Activated naive CD4-positive, alpha-beta T cell treated with anti-CD3 and anti-CD28 coated beads, Interleukin-2, amount 10 ng/mL, durations not matched to agents 7 days and 5 days (primary cell): Measurements from ENCODE around the gene CPE.

Experiments used
- CTCF ChIA-PET: fragments of 350-600 bp; sonication (Branson Sonifier 250); formaldehyde crosslinking; loops from one replicate; lab custom pipeline; 2021; ENCODE audit warnings: antibody characterized with exemption; lab: Charles Lee
- DNase-seq: peaks from one replicate; pipeline ENCODE4 v3.0.0-alpha.2; 2020
- H3K27ac Mint-ChIP-seq: one replicate; pipeline ENCODE4 v1.8.0; 2021; ENCODE audit warnings: mild to moderate bottlenecking, moderate library complexity, mixed read lengths
- H3K27me3 Mint-ChIP-seq: one replicate; pipeline ENCODE4 v1.8.0; 2021; ENCODE audit warnings: mild to moderate bottlenecking, mixed read lengths
- H3K36me3 Mint-ChIP-seq: one replicate; pipeline ENCODE4 v1.8.0; 2021; ENCODE audit warnings: mixed read lengths
- H3K4me1 Mint-ChIP-seq: one replicate; pipeline ENCODE4 v1.8.0; 2021; ENCODE audit warnings: mixed read lengths
- H3K4me3 Mint-ChIP-seq: one replicate; pipeline ENCODE4 v1.8.0; 2021; ENCODE audit warnings: mild to moderate bottlenecking, moderate library complexity, mixed read lengths
- H3K9me3 Mint-ChIP-seq: one replicate; pipeline ENCODE4 v1.8.0; 2021; ENCODE audit warnings: mixed read lengths

Gene CPE

GRCh38 chr4:165403048-165403447 is 24.2 kb downstream of the CPE start:
- no peak overlapping the region for H3K4me3 Mint-ChIP-seq
- H3K36me3 Mint-ChIP-seq = no peaks in the 10 kb centered on the region
- no peaks in the 10 kb centered on the region for H3K4me1 Mint-ChIP-seq
- no peak overlapping the region for H3K27ac Mint-ChIP-seq
- peaks cover 3% of the 10 kb centered on the region for H3K27me3 Mint-ChIP-seq
- CTCF ChIA-PET = no interaction called here
- no peak for DNase-seq
- H3K9me3 Mint-ChIP-seq = no peaks in the 10 kb centered on the region

DNA sequence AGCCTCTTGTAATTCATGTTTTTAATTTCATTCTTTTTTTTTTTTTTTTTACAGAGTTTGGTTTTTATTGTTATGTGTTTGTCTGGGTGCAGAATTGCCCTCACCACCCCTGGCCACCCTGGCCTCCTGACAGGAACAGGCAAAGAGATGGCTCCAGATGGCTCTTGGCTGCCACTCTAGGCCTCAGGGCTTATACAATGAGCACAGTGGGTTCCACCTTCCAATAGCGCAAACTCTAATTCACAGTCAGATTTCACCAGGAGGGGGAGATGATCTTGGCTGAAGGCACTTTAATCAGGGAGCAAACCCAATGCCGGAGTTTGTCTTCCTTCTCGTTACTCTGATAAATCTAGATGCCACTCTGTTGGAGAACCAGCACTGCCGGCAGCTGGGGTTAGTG is 24.8 kb downstream of the CPE start:
- Mint-ChIP-seq H3K9me3 (no peaks in the 10 kb centered on the region), H3K27me3 (peaks cover 3% of the 10 kb centered on the region), H3K4me3 (no peak overlapping the region), H3K4me1 (no peaks in the 10 kb centered on the region), H3K27ac (no peak overlapping the region), H3K36me3 (no peaks in the 10 kb centered on the region)
- CTCF ChIA-PET = no interaction called here
- no peak for DNase-seq

DNA sequence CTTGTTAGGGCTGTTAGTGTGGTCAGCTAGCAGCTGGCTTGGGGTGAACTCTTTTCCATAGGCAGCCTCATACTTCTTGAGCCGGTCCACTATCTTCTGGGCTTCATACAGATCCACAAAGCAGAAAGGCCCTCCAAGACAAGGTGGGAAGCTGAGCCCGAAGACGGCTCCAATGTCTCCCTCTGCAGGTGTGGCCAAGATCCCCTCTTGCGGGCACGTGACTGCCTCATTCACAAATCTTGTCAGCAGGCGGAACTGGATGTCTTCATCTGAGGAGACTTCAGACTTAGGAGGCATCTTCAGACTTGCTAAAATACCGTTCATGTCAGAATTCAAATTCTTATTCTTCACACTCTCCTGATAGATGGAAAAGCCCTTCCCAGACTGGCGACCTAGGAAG is 25.3 kb downstream of the CPE start:
- H3K4me3 Mint-ChIP-seq = no peak overlapping the region
- H3K27ac Mint-ChIP-seq = no peak overlapping the region
- DNase-seq = no peak
- no peaks in the 10 kb centered on the region for H3K9me3 Mint-ChIP-seq
- peaks cover 3% of the 10 kb centered on the region for H3K27me3 Mint-ChIP-seq
- CTCF ChIA-PET = no interaction called here
- no peaks in the 10 kb centered on the region for H3K36me3 Mint-ChIP-seq
- no peaks in the 10 kb centered on the region for H3K4me1 Mint-ChIP-seq

DNA sequence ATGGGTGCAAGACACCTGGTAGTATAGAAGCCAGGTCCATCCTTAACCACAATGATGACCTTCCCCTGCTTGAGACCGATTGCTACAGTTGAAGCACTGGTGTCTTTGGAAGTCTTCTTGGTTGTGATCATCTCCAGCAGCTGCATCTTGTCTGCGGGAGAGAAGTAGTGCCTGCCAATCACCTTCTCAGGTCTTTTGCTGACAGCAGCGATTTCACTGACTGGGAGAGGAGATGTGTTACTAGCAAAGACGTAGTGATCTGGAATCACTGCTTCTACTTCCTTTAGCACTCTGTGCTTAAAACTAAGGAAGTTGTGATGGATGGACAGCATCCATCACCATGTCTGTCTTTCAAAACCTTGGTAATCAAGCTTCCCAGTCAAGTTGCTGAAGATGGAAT is 25.9 kb downstream of the CPE start:
- DNase-seq = no peak
- H3K9me3 Mint-ChIP-seq = no peaks in the 10 kb centered on the region
- H3K27me3 Mint-ChIP-seq = peaks cover 3% of the 10 kb centered on the region
- H3K4me1 Mint-ChIP-seq = no peaks in the 10 kb centered on the region
- H3K4me3 Mint-ChIP-seq = no peak overlapping the region
- CTCF ChIA-PET = interaction anchor here (1.0 kb wide), 1 partner anchor 89 kb away, joined by 3 read pairs; no protein-coding TSS in a partner anchor
- no peaks in the 10 kb centered on the region for H3K36me3 Mint-ChIP-seq
- no peak overlapping the region for H3K27ac Mint-ChIP-seq

- DNase-seq = no peak
- CTCF ChIA-PET = no interaction called here
- Mint-ChIP-seq H3K4me3 (no peak overlapping the region), H3K9me3 (no peaks in the 10 kb centered on the region), H3K4me1 (no peaks in the 10 kb centered on the region), H3K36me3 (no peaks in the 10 kb centered on the region), H3K27ac (no peak overlapping the region), H3K27me3 (no peaks in the 10 kb centered on the region)
These were observed 31.4 kb downstream of the CPE start for GRCh38 chr4:165410214-165410613.

DNA sequence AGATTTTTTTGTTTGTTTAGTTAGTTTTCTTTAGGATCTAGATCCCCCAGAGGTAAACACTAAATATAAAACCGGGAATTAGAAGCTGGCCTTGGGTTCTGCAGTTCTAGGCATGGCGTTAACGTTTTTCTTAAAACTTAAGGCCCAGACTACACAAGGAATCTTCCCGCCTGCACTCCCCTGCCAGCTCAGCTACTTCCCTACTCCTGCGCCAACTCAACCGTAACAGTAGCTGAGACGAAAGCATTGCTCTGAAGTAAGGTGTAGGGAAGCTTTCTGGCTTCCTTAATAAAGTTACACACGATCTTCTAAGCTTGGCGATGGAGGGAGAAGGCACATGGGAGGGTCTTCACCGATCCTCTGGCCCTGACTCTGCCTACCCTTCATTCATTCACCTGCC is 37.1 kb downstream of the CPE start:
- CTCF ChIA-PET = interaction anchor here (1.1 kb wide), 1 partner anchor 285 kb away, joined by 4 read pairs; no protein-coding TSS in a partner anchor
- Mint-ChIP-seq H3K27me3 (no peaks in the 10 kb centered on the region), H3K27ac (no peak overlapping the region), H3K4me3 (no peak overlapping the region), H3K9me3 (no peaks in the 10 kb centered on the region), H3K36me3 (no peaks in the 10 kb centered on the region), H3K4me1 (no peaks in the 10 kb centered on the region)
- DNase-seq = no peak

- H3K36me3 Mint-ChIP-seq = no peaks in the 10 kb centered on the region
- no peaks in the 10 kb centered on the region for H3K4me1 Mint-ChIP-seq
- H3K27me3 Mint-ChIP-seq = no peaks in the 10 kb centered on the region
- H3K27ac Mint-ChIP-seq = no peak overlapping the region
- CTCF ChIA-PET = no interaction called here
- no peak for DNase-seq
- H3K9me3 Mint-ChIP-seq = no peaks in the 10 kb centered on the region
- no peak overlapping the region for H3K4me3 Mint-ChIP-seq
These were observed 39.3 kb downstream of the CPE start for GRCh38 chr4:165418073-165418472.

DNA sequence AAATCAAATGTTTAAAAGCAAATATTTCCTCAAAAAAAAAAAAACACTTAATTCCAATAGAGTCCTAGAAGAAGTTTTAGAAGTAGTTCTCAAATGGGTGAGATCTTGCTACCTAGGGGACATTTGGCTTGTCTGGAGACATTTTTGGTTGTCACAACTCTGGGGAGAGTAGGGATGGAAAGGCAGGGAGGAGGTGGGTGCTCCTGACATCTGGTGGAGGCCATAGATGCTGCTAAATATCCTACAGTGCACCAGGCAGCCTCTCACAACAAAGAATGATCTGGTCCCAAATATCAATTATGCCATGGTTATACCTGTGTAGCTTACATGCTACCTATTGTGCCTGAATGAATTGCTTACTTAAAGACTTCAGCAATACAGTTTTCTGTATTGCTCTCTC is 46.8 kb downstream of the CPE start:
- no peak overlapping the region for H3K27ac Mint-ChIP-seq
- no peaks in the 10 kb centered on the region for H3K27me3 Mint-ChIP-seq
- H3K4me3 Mint-ChIP-seq = no peak overlapping the region

GRCh38 chr4:165426331-165426730 is 47.5 kb downstream of the CPE start:
- H3K36me3 Mint-ChIP-seq = no peaks in the 10 kb centered on the region

More for the DNA sequence above, 46.8 kb downstream of the CPE start:
- no peaks in the 10 kb centered on the region for H3K9me3 Mint-ChIP-seq
- H3K4me1 Mint-ChIP-seq = no peaks in the 10 kb centered on the region
- H3K36me3 Mint-ChIP-seq = no peaks in the 10 kb centered on the region
- no peak for DNase-seq
- CTCF ChIA-PET = interaction anchor here (1.0 to 1.1 kb wide), 2 partner anchors 37 to 294 kb away, joined by 3 to 4 read pairs; no protein-coding TSS in a partner anchor

GRCh38 chr4:165426823-165427222 is 48.0 kb downstream of the CPE start:
- H3K4me1 Mint-ChIP-seq = no peaks in the 10 kb centered on the region
- DNase-seq = no peak
- H3K27ac Mint-ChIP-seq = no peak overlapping the region
- H3K27me3 Mint-ChIP-seq = no peaks in the 10 kb centered on the region
- H3K4me3 Mint-ChIP-seq = no peak overlapping the region
- H3K9me3 Mint-ChIP-seq = no peaks in the 10 kb centered on the region
- H3K36me3 Mint-ChIP-seq = no peaks in the 10 kb centered on the region
- CTCF ChIA-PET = no interaction called here

More at GRCh38 chr4:165426331-165426730, 47.5 kb downstream of the CPE start:
- DNase-seq = no peak
- no peak overlapping the region for H3K4me3 Mint-ChIP-seq
- H3K4me1 Mint-ChIP-seq = no peaks in the 10 kb centered on the region
- H3K27me3 Mint-ChIP-seq = no peaks in the 10 kb centered on the region
- H3K27ac Mint-ChIP-seq = no peak overlapping the region
- CTCF ChIA-PET = interaction anchor here (1.0 to 1.1 kb wide), 2 partner anchors 36 to 295 kb away, joined by 3 to 4 read pairs; no protein-coding TSS in a partner anchor
- no peaks in the 10 kb centered on the region for H3K9me3 Mint-ChIP-seq

DNA sequence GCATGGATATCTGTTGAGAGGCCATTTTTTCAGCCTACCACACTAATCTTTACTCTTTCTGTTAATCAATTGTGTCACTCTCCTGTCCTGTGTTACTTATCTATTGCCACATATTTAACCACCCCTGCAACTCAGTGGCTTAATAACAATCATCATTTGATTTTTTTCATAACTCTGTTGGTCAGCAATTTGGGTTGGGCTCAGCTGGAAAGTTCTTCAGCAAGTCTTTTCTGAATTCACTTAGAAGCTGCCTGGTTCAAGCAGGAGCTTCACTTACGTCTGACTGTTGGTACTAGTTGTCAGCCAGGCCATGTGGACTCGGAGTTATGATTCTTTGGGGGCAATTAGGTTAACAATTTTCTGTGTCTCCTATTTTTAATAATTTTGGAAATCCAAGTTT is 50.1 kb downstream of the CPE start:
- H3K9me3 Mint-ChIP-seq = no peaks in the 10 kb centered on the region
- CTCF ChIA-PET = no interaction called here
- H3K36me3 Mint-ChIP-seq = no peaks in the 10 kb centered on the region
- peaks cover 5% of the 10 kb centered on the region for H3K27me3 Mint-ChIP-seq
- no peak overlapping the region for H3K27ac Mint-ChIP-seq
- DNase-seq = no peak
- no peak overlapping the region for H3K4me3 Mint-ChIP-seq
- no peaks in the 10 kb centered on the region for H3K4me1 Mint-ChIP-seq

GRCh38 chr4:165433529-165433928 is 54.7 kb downstream of the CPE start:
- H3K27me3 Mint-ChIP-seq = peaks cover 9% of the 10 kb centered on the region

GRCh38 chr4:165437691-165438090 is 58.9 kb downstream of the CPE start:
- Mint-ChIP-seq H3K4me1 (no peaks in the 10 kb centered on the region), H3K27me3 (peaks cover 6% of the 10 kb centered on the region), H3K36me3 (no peaks in the 10 kb centered on the region), H3K9me3 (no peaks in the 10 kb centered on the region), H3K4me3 (no peak overlapping the region), H3K27ac (no peak overlapping the region)
- CTCF ChIA-PET = no interaction called here
- DNase-seq = no peak

More at GRCh38 chr4:165433529-165433928, 54.7 kb downstream of the CPE start:
- CTCF ChIA-PET = no interaction called here
- Mint-ChIP-seq H3K4me1 (no peaks in the 10 kb centered on the region), H3K9me3 (no peaks in the 10 kb centered on the region), H3K4me3 (no peak overlapping the region), H3K27ac (no peak overlapping the region), H3K36me3 (no peaks in the 10 kb centered on the region)
- no peak for DNase-seq

DNA sequence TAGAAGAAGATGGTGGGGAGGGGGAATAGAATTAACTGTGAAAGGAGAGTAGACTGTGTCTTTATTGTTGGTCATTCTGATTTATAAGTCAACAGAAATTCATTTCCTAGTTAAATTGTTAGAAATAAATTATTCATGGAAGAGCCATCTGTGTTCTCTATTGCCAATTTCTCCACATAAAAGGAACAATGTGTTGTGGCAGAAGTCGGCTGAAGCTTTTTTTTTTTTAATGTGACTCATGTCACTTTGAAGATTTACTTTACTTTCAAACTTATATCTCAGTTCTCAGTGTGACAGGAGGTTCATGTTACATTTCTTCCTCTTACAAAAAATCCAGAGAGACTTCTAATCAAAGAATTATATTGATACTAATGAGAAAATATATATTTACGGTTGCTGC is 60.5 kb downstream of the CPE start:
- CTCF ChIA-PET = no interaction called here
- H3K4me3 Mint-ChIP-seq = no peak overlapping the region
- H3K36me3 Mint-ChIP-seq = no peaks in the 10 kb centered on the region
- peaks cover 4% of the 10 kb centered on the region for H3K27me3 Mint-ChIP-seq
- H3K9me3 Mint-ChIP-seq = no peaks in the 10 kb centered on the region
- no peak overlapping the region for H3K27ac Mint-ChIP-seq
- no peak for DNase-seq
- no peaks in the 10 kb centered on the region for H3K4me1 Mint-ChIP-seq

DNA sequence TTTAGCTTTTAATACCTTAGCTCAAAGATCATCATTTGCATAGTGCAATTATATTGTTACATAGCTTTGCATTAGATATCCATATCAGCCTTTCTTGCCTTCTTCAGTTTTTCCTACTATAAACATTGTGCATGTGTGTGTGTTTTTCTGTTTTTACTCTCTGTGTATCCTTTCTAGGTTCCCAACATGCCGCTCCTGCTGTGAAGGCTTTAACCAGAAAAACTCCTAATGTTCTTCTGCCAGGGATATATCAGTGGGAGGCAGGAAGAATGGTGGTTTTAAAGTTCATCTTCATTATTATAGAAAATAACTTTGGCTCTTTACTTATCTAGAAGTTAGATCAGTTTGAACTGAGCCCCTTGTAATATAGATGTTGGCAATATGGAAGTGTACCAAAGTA is 61.2 kb downstream of the CPE start:
- no peaks in the 10 kb centered on the region for H3K36me3 Mint-ChIP-seq
- H3K27ac Mint-ChIP-seq = no peak overlapping the region
- H3K4me3 Mint-ChIP-seq = no peak overlapping the region
- no peak for DNase-seq
- H3K4me1 Mint-ChIP-seq = no peaks in the 10 kb centered on the region
- H3K9me3 Mint-ChIP-seq = no peaks in the 10 kb centered on the region
- H3K27me3 Mint-ChIP-seq = peaks cover under 1% of the 10 kb centered on the region
- CTCF ChIA-PET = no interaction called here
